NCI-H1105 treated with DMSO at 0.1 percent for 48 hours (cell line): ENCODE results near the gene IGLL5.

Source experiments
- DNase-seq: peaks from one replicate; lab custom pipeline; 2025; lab: John Stamatoyannopoulos, UW

Gene IGLL5

DNA sequence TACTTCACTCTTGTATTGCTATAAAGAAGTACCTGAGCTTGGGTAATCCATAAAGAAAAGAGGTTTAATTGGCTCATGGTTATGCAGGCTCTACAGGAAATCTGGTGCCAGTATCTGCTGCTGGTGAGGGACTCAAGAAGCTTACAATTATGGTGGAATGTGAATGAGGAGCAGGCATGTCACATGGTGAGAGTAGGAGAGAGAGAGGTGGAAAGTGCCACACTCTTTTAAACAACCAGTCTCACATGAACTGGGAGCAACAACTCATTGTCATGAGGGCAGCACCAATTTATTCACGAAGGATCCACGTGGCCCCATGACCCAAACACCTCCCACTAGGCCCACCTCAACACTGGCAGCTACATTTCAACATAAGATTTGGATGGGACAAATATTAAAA is 24.6 kb upstream of the IGLL5 start:
- no peak for DNase-seq

- DNase-seq: no peak
Measured at GRCh38 chr22:22865311-22866072, 22.1 kb upstream of the IGLL5 start.

DNA sequence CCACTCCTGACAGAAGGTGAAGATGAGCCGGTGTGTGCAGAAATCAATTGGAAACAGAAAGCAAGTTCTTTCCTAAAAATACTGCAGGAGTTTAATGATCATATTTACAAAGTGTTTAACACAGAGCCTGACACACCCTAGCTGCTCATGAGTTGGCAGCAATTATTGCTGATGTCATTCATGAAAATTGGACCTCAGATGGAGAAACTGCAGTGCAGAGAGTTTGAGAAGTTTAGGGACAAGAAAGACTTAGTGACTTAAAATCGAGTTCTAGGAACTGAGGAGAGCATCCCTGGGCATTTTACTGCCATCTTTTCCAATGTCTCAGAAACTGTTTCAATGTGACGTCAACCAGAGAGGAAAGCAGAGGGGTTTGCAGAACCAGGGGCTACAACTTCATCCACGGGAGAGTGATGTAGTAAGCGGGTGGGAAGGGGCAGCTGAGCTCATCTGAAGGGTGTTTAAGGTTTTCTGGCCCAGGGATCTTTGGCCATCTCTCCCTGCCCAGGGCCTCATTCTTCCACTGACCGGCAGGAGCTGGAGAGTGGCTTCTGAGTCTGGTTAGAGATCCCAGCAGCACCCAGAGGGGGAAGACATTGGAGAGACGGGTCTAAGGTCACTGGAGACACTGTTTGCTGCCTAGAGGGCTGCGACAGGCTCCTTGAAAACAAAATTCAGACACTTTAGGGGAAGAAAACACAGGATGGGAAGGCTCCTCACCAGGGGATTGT is 21.1 kb upstream of the IGLL5 start:
- no peak for DNase-seq

DNA sequence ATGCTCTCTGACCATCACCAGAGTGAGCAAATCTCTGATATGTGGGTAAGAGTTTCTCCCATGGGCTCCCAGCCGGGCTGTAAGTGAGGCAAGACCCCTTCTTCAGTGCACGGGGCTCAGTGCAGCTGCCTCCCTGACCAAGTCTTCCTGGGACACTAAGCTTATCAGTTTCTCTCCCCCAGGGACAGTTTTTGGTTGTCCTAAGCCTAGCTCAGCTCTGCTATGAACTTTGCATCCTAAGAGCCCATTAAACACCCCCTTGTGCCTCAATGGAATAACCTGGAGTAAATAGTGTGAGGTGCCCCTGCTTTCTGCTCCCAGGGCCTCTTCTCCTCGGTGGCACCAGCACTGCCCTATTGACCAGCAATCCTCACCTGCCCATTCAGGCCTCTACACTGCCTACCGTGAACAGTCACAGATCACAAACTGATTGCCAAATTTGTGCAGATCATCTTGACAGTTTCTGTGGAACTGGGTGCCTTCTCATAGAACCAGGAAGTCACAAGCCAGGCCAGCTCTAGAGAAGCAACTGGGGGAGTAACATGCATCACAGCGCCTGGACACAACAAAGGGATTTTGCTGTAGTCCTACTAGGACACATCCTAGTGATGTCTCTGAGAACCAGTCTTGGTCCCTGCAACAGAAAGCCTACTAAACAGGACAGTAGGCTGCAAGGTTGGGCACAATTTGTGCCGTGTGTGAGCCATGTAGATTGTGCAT is 19.5 kb upstream of the IGLL5 start:
- DNase-seq: no peak

- DNase-seq: no peak
Measured at GRCh38 chr22:22870577-22871404, 16.8 kb upstream of the IGLL5 start.

DNA sequence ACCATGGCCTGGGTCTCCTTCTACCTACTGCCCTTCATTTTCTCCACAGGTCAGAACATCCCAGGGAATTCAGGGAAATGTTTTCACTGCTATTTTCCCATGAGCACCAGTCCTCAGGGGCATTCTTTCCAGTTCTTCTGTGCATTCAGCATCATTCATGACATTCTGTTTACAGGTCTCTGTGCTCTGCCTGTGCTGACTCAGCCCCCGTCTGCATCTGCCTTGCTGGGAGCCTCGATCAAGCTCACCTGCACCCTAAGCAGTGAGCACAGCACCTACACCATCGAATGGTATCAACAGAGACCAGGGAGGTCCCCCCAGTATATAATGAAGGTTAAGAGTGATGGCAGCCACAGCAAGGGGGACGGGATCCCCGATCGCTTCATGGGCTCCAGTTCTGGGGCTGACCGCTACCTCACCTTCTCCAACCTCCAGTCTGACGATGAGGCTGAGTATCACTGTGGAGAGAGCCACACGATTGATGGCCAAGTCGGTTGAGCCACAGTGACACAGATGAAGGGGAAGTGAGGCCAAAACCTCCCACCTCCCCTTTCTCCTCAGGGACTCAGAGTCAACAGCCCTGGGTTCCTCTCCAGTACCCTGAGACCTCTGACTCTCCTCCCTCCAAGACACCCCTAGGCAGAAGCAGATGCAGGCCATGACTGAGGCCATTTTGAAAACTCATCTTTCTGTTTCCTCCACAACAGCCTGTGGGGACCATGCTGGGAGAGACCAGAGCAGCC is 15.9 kb upstream of the IGLL5 start:
- DNase-seq: no peak

DNA sequence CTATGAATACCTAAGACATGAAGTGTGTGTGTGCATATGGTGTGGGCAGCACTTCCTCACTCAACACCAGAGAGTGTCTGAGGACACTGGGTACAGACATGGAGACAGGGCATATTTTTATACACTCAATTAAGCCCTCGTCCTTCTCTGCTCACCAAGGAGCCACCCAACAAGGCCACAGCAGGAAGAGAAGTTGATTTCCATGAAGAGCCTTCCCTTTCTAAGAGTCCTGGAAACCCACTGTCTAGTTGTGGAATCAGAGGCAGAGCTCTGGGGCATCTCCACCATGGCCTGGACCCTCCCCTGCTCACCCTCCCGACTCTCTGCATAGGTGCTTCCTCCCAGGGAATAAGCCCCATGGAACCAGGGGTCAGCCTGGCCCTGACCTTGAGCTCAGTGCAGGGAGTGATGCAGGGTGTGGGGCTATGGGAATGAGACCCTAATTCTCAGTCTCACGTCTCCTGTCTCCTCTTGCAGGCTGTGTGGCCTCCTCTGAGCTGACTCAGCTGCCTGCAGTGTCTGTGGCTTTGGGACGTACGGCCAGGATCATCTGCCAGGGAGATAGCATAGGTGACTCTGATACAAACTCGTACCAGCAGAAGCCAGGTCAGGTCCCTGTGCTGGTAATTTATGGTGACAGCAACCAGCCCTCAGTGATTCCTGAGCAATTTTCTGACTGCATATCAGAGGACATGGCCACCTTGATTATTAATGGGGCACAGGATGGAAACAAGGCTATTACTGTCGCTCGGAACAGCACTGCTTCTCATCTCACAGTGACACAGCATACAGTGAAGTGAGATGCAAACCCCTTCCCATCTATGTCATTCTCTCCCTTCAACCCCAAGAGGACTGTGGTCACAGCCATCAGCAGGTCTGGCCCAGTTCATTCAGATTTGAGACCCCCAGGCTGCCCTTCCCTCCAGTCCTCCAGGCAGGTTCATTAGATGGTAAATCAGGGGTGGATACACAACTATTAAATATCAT is 14.6 kb upstream of the IGLL5 start:
- no peak for DNase-seq

DNA sequence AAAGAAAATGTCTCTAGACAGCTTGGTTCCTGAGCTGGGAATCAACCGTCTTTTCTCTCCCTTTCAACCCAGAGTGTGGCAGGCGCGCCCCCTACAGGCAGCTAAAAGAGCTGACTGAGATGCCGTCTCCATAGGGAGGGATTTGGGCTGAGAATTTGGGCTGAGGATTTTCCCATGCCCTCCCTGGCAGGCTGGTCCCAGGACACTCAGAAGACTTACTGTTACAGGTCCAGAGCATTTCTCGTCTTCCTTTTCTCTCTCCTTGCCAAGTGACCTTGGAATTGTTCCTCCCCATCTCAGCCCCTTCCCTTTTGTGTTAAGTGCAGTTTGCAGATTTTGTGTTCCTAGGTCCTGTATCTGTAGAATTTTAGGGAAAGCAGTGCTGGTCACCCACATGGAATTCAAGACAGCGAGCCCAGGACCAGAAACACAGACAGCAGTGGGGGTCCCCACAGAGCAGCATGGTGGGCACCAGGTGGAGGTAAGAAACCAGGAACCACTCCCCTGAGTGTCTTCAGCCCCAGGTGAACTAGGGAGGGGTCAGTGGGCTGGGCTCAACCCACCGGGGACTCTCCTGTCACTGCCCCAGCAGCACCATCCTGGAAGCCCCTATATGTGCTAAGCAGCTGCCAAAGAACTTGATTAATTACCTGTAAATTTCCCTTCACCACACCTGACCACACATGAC is 9.9 kb upstream of the IGLL5 start:
- peak; percentile 27 for DNase-seq

- DNase-seq: no peak
Measured at GRCh38 chr22:22878211-22878570, 9.4 kb upstream of the IGLL5 start.

DNA sequence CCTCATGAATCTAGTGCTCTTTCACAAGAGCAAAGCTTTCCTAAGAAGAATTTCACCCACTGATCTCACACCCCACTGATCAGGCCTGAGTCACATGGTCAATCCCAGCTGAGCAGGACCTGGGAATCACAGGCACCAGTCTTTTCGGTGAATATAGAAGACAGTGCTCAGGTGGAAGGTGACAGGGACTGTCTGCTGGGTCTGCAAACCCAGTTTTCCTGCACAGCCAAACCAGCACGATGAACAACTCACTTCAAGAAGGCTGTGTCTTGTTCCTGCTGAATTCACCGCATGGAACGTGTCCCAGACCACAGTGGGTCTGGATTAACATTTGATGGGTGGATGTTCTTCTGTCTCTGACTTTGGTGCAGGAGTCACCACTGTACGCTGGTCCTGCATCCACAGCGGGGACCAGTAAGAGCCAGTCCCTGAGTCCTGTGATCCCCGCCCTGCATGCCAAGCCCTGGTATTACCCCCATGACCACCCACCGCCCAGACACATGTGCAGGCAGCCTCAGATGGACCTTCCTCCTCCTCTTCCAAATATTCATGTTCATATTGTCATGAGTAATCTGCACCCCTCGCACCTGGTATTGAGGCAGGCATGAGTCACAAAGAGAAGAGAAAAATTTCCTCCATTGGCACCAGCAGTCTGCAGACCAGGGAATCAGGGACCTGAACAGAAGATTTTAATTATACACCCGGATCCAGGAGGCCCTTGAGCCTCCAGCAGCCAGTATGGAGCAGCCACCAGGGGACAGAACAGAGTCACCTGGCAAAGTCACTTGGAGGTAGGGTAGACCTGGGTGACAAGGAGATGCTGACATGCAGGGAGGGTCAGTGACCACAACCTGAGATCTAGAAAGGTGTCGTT is 8.6 kb upstream of the IGLL5 start:
- DNase-seq: no peak

DNA sequence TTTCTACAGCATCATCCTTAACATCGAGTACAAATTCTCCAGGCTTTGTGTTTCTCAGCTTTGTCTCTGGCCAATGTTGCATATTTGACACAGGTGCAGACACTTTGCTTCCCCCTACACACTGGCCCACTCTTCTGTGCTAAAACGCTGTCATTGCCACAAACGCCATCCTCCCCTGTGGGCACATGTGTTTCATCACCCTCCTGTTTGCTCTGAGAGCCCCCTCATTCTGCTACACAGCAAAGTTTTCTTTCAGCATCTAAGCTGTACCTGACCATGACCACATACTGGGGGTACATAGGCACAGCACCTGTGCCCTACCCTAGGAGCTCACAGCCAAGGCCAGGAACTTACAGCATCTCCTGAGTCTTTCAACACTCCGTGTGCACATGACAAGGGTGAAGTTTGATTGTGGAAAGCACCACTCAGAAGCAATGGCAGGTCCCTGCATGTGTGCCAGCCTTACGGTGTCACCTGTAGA is 7.9 kb upstream of the IGLL5 start:
- no peak for DNase-seq

- no peak for DNase-seq
Measured at GRCh38 chr22:22880645-22881044, 7.0 kb upstream of the IGLL5 start.

GRCh38 chr22:22881116-22882000 is 6.3 kb upstream of the IGLL5 start:
- no peak for DNase-seq

DNA sequence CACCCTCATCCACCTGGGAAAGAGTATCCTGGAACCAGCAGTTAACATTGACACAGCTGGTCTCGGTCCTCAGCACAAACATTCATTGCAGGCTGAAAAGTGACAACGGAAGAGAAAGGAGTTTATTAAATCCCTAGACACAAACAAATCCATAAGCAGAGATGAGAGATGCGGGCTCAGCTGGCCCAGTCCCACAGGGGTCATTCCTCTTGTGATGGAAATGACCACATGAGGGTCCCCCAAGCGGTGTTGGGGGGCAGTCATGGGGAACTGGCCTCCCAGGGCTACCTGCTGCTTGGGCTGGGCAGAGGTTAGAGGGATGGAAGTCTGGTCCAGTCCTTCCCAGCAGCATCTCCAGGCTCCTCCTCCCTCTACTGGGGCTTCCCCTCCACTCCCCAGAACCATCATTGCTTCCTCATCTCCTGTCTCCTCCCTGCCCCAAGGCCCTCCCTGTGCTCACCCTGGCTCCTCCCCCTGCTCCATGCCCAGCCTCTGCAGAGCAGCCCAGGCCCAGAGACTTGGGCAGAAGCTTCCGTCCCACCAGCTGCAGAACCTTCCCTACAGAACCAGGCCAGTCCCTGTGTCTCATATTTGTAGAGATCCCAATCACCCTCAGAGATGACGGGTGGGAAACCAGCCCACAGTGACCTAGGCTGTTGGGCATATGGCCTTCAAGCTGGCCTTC is 5.4 kb upstream of the IGLL5 start:
- DNase-seq: no peak

GRCh38 chr22:22883090-22883727 is 4.4 kb upstream of the IGLL5 start:
- DNase-seq: no peak
